HCEC 1CT (cell line): ENCODE results near the gene S100A12.
"Not testable (repeated sequence)": the region's sequence is repeated elsewhere in the genome, so short reads cannot be mapped to it uniquely, and the experiment has no call there.

Experiments
- DNase-seq: peaks from one replicate; pipeline ENCODE4 v3.0.0-alpha.2; 2017

Gene S100A12

DNA sequence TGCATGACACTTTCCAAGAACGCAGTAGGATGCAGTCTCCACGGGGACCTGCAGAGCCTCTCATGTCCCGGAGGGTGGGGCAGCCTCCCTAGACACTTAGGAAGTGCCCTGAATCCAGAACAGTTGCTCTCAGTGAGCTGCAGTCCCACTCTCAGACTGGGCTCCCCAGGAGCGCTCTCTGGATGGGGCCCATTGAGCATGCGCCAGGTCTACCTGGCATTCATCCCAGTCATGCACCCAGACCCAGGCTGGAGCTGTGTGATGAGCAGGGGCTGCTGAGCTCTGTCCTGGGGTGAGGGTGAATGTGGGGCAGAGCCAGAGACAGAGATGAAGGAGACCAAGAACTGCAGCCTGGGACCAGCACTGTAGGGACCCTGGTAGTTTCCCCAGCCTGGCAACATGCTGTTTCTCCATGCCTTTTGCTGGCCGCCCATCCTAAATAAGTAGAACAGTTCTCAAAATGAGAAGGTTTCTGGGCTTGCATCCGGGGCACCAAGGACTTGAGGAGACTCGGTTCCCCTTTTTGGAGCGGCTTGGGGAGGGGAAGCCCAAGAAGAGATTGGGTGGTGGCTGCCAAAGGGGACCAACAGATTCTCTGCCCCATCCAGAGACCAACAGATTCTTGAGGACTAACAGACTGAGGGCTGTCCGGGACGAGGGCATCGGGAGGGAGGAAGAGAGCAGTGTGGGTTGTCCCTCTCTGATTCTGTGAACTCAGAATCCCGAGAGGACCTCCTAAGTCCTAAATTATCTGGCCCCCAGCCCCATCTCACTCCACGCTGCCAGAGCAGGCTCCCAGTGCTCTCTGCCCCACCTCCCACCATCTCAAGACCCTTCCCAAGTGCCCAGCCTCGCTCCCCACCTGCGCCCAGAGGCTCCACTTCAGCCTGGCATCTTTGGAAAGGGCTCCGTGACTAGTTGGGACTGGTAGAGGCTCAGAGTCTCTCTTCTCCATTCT is 25.8 kb downstream of the S100A12 start:
- no peak for DNase-seq

DNA sequence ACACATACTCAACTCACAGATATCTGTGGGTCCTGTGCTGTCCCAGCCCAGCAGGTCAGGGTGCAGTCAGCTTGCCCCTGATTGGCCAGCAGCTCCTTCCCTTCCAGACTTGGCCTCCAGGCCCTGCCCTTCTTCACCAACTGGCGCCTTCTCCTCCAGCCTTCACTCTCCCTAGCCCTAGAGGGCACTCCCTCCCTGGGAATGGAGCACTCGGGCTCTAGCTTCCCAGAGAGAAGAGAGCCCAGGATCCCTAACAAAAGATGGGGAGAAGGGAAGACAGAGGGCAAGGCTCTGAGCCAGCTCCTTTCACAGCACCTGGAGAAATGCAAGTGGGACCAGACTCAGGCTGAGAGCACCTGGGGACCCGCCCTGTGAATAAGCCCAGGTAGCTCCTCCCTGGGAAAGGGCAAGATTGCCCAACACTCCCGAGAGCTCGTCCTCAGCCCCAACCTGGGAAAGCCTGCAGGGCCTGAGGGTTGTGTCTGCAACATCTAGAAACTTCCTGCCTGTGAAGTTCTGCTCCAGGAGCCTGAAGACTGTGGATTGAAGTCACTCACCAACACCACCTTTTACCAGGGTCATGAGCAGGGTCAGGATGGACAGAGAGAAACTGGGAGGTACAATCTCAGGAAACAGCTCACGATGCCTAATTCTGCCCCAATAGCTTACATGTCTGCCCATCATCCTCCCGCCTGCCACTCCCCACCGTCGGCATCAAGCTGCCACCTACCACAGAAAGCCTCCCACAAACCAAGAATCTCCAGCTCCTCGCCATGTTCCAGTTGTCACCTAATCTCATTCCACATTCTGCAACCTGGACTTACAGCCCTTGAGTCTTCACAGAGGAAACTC is 26.7 kb downstream of the S100A12 start, which contains the start of gene PGLYRP4:
Gene PGLYRP4, minus strand, starts transcription at position 331 of the 852 bp plus-strand sequence. CDS start 909 bp downstream, outside the sequence.
- DNase-seq, result no peak

DNA sequence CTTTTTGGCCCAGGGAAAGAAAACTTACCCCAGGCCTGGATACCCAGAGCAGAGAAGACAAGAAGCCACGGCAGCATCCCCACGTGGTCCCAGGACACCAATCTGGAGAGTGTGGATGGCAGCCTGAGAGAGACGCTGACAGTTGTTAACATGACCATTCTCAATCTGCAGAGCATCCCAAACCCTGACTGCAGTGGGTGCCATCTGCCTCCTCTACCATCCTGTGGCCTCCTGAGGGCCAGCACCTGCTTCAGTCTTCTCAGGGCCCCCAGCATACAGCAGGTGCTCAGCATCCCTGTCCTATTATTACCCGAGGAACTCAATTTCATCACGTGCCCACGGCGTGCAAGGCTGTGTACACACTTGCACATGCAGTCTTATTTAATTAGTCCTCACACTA is 27.6 kb downstream of the S100A12 start:
- DNase-seq, result no peak

DNA sequence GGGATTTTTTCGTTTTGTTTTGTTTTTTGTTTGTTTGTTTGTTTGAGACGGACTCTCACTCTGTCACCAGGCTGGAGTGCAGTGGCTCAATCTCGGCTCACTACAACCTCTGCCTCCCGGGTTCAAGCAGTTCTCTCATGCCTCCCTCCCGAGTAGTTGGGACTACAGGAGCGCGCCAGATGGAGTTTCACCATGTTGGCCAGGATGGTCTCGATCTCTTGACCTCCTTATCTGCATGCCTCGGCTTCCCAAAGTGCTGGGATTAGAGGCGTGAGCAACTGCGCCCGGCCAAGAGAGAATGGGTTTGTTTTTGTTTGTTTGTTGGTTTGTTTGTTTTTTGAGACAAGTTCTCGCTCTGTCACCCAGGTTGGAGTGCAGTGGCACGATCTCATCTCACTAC is 28.4 kb downstream of the S100A12 start:
- DNase-seq, result not testable (repeated sequence)

DNA sequence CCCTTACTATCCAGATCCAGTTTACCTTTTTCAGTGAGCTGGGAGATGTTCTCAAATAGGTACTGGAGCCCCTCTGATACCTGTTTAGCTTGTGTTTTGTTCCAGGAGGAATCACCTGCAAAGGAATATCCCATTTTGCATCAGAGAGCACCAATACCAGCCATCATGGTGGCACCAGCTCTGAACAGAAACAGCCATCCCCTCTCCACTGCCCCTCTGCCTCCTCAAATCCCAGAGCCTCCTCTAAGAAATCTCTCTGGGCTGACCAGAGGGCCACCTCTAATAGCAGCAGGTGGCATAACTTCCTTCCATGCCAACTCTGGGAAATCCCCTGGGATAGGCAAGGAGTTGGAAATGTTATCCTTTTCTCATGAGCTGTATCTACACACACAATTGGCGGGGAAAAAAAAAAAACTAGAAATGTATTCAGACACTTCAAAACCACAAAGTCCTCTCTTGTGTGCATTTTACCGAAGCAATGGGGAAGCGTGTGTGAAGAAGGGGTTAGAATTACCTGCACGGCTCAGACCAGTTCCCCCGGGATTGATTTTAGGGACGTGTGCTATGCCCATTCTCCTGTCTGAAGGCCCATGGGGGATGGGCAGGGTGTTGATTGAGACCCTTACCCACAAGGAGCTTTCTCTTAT is 29.2 kb downstream of the S100A12 start:
- no peak for DNase-seq

DNA sequence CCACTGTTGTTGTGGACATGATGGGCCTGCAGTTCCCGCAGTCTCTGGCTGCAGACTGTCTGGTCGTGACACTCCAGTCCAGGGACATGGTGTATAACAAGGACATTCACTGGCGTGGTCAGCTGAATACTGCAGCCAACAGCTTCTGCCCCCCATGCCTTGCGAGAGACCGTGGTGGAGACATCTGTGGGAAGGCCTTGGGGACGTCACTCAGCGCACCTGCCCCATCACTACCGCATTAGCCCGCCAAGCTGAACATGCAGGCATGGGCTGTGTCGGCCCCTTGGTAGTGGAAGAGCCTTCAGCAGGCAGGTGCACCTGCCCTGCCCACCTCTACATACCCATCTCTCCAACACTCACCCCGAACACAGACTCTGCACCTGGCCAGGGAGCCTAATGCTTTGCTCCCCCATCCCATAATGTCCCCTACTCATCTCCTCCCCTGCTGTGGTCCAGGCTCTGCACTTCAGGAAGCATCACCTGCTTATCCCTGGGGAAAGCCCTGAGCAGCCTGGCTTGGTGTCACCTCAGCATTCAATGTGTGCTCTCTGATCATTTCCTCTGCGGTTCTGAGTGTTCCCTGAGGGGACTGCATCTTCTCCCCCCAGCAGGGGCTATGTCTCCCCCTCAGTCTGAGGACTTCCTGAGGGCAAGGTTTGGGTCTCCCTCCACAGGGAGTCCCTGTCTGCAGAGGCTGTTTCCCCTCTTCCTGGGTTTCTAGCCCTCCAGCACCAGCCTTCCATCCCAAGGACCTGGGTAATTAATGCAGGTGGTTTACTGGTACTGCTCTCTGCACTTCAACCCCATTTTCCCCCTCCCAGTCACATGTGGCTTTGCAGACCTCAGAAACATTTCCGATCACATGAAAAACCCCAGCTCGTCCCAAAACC is 30.0 kb downstream of the S100A12 start:
- no peak for DNase-seq

DNA sequence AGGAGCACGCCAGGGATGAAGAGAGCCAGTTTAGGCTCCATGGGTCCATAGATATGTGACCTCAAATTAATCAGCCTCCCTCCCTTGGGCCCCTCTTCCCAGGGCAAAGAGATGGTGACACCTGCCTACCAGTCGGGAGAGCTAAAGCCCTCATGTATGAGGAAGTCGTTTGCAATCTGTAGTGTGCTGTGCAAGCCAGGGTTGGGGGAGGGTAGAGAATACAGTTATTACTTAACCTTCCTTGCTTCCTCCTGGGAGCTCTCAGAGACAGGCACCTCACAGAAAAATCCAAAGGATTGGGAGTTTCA is 30.7 kb downstream of the S100A12 start:
- DNase-seq, result no peak

DNA sequence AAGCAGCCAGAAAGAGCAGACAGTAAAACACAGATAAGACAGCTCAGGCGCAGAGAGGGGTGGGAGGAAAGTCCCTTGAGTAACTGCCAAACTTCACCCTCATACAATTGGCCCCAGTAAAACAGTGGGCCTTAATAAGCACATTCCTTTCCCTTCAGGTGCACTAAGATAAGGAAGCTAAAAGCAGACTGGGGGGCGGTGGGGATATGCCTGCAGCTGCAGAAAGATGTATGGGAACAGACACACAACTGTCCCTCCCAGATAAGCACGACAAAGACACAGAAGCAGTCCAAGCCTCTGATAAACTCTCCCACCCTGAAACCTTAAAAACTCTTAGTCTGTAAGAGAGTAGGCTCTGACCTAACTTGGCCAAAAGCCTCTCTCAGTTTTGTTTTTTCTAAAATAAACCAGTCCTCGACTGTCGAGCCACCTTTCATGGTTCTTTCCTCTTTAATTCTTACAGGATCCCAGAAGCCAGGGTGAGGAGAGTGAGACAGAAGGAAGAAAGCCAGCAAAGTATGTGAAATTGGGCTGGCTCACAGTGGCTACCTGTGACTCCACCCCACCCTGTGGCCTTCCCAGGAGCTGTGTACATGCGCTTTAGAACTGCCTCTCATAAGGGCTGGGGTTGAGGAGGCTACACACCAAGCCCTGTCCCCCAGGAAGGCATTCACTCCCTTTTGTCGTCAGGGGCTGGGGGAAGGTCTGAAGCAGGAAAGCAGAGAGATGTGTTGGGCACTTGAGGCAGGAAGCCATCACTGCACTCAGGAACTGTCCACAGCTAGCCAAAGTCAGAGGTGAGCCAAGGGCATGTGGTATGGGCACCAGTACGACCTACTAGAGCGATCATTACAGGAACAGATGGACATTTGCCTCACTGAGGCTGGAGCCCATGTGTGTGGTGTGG is 31.4 kb downstream of the S100A12 start:
- DNase-seq, result no peak

DNA sequence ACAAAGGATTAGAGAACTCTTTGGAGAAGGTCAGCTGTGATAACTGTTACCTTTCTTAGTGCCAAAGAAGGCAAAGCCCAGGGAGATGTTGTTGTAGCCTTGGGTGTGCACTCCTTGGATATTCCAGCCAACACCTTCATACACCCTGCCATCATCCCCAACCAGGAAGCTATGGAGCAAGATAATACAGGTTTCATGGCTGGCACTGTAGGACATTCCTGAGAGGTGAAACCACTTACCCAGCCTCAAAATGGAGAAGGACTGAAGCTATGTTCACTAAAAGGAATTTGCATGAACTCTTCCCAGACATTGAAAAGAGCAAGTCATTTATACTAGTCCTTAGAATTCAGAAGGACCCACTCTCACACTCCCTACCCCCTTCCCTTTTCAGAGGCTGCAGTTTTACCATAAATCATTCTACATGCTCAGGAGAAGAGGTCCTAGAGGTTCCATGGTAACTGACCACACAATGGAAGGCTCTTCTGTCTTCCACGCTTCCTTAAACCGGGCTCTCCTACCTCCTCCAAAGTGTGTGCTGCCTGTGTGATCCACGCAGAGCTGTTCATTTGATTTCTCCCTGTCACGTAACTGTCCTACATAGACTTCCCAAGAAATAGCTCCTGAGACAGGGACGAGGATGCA is 32.3 kb downstream of the S100A12 start:
- DNase-seq, result no peak

DNA sequence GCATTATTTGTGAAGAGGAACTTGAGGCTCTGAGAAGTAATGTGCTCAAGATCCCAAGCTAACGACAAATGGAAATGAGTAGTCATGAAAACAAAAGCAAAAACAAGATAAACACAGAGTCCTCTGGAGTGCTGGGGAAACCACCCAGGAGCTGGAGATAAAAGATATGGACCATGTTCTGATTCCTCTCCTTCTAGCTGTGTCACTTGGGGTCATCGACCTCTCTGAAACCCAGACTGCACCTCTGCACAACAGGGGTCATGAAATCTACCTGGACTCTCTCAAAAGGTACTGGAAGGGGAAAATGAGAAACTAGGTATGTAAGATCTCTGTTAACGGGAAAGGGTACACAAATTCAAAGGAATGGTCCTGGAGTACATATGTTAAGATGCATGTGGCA is 33.2 kb downstream of the S100A12 start:
- DNase-seq, result no peak

DNA sequence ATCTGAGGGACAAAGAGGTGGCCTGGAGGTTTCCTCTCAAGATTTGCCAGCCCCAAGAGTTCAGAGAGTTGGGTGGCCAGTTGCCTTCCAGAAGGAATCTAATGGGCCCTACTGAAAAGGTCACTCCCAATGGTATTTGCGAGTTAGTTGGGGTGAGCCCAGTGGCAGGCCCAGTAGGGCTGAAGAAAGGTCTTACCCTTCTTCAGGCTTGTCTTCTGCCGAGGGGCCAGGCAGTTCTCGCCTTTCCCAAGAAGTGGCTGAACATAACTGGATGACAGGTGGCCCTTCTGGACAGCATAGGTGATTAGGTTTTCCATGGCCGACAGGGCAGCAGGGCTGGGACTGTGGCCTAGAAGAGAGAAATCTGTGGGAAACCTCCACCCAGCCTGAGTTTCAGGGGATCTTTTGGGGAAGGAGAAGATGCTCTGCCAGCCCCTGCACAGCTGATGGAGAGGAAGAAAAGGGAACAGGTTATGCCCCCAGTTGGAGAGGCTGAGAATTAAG is 33.9 kb downstream of the S100A12 start:
- DNase-seq, result no peak

DNA sequence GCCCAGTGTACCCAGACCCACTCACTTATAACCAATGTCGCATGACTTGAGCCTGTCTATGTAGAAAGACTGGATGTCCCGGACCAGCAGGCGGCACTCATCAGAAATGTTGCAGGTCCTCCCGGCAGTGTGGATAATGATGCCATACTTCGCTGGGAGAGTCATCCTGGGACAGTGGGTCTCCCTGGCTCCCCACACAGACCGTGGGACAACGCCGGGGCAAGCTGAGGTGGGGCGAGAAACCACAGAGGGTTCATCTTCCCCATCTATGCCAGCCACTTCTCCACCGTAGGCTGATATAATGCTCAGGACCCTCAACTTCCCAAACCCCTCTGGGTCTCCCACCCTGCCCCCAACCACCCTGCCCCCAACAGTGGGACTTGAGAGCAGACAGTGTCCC is 35.1 kb downstream of the S100A12 start:
- DNase-seq, result no peak

DNA sequence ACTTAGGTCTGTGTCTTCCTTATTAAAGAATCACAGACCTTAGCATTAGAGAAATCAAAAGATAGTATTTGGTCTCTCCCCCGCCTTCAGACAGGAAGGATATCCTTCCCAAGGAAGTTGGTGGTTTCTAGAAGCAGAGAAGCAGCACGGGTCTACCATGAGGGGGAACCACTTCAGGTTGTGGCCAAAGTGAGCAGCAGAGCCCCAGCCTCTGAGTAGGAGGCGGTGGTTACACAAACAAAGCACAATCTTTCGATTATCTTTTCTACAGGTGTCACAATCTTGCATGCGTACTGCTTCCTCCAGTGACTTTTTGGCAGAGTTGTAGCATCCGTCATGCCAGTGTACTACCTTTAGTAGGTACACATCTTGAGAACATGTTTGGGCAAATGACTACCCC is 35.6 kb downstream of the S100A12 start:
- DNase-seq, result no peak

DNA sequence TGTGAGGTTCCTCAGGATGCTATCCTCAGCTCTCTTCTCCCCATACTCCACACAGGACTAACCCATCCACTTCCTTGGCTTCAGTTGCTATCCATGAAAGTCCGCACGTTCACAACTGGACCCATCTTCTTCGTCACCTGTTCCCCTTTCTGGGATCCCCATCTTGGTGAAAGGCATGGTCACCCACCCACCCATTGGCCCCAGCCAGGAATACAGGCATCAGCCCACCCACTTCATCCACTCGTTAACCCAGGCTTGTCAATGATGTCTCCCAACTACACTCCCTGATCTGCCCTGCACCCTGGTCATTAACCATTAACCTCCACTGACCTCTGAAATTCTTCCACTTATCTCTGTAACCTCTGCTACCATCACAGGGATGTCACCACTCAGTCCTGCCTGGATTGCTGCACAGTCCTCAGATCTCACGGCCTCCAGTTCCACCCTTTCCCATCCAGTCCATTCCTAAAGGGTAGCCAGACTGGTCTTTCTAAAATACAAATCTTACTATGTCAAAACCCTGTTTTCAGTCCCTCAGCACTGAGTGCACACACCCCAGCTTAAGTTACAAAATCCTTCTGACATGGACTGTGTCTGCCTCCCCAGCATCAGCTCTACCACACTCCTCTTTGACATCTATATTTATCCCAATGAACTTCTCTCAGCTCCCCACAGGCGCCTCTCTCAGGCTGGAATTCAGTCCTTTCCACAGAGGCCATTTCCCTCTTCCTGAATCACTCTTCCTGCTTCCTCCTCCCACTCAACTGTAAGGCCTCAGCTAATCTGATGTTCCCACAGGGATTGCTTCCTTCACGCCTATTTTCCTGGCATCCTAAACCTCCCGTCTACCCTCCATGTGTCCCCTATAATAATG is 37.2 kb downstream of the S100A12 start:
- DNase-seq, result no peak

DNA sequence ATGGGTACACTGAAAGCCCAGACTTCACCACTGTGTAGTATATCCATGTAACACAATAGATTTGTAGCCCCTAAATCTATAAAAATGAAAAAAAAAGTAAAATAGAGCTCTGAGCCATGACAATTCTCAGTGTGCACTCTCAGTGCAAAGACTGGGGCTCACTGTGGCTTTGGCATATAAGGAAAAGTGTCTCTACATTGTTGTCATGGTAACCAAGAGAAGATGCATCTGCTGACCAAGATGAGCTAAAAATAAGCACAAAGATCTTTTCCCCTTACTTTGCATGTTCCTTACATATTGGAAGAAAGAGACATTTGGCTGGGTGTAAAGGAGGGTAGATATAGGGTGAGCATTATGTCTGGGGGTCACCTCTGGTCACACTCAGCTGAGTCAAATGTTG is 38.8 kb downstream of the S100A12 start:
- DNase-seq, result no peak

DNA sequence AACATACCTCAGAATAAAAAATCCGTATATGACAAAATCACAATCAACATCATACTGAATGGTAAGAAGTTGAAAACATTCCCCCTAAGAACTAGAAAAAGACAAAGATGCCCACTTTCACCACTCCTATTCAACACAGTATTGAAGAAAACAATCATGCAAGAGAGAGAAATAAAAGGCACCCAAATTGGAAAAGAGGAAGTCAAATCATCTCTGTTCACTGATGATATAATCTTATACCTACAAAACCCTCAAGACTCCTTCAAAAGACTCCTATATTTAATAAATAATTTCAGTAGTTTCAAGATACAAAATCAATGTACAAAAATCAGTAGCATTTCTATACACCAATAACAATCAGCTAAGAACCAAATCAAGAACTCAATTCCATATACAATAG is 41.5 kb downstream of the S100A12 start:
- DNase-seq, result no peak

DNA sequence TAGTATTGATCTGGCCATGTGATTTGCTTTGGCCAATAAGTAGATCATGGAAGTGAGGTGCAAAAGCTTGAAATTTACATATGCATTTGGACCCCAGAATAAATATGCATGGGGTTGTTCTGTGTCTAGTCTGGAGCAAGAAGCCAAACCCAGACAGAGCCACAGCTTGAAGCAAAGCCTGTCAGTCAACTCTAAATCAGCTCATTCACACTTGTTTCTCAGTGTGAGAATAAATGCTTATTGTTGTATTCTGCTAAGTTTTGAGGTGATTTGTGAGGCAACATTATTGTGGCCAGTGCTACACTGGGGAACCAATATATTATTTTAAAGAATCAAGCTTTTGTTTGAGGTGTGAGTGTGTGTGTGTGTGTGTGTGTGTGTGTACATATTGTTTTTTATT is 50.5 kb downstream of the S100A12 start:
- no peak for DNase-seq
